NOMO-1 treated with dmso at 0.1 percent for 144 hours (cell line): ENCODE results near the gene C20orf173.
"Not testable (repeated sequence)": the region's sequence is repeated elsewhere in the genome, so short reads cannot be mapped to it uniquely, and the experiment has no call there.

ENCODE experiments used
- DNase-seq: peaks from one replicate; lab custom pipeline; 2025; ENCODE audit not compliant: unreplicated experiment; lab: John Stamatoyannopoulos, UW

Gene C20orf173, protein sequence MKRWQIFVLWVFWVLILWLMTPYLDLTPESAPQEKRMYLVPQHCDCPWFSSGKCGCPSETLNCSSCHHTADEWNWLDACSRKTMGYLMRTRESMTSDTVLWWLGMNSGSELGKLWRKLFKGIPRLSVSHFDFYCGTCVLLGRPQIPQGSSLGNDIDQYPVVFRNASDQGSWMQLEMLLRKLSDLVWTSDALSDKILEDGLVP

DNA sequence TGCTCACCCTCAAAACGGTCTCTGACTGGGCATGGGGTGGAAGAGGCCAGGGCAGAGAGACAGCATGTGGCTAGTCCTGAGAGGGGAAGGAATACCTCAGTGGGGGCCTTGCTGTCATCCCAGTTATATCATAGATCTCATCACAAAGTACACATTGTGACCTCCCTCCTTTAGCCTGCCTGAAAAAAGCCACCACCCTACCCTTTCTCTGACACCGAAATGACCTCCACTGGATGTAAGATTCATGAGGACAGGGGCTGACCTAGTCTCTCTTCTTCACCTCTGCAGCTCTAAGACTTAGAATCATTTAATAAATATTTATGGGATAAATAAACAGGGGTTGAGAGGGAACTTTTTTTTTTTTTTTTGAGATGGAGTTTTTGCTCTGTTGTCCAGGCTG is at the start of gene C20orf173:
Gene C20orf173, minus strand, starts transcription at position 101 of the 400 bp plus-strand sequence. CDS start 279 bp downstream, outside the sequence.
- no peak for DNase-seq

DNA sequence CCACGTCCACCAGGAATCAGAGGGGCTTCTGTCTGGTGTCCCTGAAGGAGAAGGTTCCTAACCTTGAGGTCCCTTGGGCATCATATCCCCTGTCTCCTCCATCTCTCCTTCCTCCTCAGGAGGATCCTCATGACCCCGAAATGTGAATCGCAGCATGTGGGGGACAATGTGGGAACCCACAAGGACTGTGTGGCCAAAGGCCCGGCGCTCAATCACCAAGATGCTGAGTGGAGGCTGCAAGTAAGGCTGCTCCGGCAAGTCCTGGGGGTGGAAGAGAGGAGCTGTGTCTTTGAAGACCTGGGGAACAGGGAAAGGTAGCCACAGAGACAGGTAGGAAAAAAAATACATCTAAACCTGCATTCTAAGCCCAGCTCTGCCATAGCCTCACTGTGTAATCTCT is 49.7 kb upstream of the C20orf173 start:
- no peak for DNase-seq

DNA sequence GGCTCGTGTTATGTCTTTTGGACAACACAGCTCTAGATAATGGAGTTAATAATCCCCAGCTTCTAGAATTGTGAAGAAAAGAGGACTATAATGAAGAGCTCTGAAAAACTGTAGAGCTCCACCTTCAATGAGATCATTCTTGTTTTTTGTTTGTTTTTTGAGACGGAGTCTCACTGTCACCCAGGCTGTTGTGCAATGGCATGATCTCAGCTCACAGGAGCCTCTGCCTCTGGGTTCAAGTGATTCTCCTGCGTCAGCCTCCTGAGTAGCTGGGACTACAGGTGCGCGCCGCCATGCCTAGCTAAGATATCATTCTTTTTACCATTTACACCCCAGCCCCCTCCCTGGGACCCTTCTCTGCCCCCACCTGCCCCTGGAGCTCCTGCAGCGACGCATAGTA is 49.0 kb upstream of the C20orf173 start:
- DNase-seq = no peak

DNA sequence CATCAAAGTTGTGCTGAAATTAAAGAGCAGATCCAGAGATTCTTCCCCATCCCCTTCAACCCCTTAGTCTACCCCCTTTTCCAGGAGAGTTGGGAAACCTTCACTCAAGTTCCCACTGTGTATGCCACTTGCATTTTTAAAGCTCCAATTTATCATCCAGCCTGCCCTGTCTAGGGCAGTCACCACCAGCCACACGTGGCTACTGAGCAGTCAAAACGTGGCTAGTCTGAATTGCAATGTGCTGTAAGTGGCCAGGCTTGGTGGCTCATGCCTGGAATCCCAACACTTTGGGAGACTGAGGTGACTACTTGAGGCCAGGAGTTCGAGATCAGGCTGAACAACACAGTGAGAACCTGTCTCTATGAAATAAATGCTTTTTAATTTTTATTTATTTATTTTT is 47.4 kb upstream of the C20orf173 start:
- DNase-seq = no peak

DNA sequence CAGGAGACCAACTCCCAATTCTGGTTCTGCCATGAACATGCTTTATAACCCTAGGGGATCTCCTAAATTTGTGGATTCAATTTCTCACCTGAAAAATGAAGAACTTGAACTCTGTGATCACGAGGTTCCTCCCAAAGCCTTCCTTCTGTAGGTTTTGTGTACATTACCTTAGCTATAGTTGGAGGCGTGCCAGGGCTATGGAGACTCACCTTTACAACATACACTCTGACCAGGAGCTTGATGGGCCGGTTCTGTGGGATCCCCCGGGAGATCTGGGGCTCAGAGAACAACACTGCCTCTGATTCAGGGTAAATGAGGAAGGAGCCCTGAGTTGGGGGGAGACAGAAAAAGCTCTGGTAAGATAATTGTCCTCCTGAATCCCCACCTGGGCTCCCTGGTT is 46.5 kb upstream of the C20orf173 start:
- DNase-seq = no peak

DNA sequence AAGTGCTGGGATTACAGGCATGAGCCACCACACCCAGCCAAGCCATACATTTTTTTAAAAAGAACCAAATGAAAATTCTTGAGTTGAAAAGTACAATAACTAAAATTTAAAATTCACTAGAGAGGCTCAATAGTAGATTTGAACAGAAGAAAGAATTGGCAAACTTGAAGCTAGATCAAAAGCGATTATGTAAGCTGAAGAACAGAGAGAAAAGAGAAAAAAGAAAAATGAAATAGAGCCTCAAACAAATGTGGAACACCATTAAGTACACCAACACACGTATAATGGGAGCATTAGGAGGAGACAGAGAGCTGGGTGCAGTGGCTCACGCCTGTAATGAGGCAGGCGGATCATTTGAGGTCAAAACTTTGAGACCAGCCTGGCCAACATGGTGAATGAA is 43.4 kb upstream of the C20orf173 start:
- no peak for DNase-seq

DNA sequence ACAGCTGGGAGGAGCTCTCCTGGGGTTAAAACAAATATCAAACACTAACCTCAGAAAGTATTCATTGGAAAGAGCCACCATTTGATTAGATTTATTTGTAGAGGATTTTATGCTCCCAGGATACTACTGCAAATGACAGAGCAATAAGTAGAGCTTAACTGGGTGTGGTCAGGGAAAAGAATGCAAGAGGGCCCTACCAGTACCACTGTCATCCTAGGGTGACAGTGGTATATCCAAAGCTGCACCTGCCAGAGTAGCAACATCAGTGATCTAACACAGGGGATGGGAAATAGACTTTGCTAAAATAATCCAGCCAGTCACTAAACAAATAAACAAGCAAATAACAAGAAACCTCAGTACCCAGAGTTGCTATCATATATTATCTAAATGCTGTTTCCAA is 42.1 kb upstream of the C20orf173 start:
- DNase-seq = no peak

DNA sequence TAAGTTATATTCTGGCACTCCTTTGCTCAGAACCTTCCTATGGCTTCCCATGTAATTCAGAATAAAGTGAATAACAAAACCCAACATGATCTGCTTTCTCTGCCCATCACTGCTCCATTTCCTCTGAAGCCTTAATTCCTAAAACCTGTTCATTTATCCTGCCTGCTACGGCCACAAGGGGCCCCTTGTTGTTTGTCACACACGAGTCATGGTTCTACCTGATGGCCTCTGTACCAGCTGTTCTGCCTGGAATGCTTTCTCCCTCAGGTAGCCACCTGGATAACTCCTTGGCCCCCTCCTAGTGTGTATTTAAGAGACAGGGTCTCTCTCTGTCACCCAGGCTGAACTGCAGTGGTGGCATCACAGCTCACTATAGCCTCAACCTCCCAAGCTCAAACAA is 39.2 kb upstream of the C20orf173 start:
- no peak for DNase-seq

DNA sequence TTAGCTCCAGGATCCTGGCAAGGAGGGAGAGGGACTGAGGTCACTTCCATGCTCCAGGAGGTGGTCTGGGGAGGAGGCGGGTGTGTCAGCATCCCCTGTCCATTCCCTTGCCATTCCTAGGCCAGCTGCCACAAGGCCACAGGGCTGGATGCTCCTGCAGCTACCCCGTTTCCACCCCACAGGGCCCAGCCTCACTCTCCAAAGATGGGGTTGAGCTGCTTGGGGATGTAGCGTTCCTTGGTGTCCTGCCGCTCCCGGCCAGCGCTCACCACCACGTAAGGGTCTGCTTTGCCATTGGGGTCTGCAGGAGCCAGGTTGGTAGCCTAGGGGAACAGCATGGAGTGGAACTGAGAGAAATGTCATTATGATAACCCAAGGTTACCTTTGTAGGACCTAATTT is 35.5 kb upstream of the C20orf173 start:
- DNase-seq = no peak

DNA sequence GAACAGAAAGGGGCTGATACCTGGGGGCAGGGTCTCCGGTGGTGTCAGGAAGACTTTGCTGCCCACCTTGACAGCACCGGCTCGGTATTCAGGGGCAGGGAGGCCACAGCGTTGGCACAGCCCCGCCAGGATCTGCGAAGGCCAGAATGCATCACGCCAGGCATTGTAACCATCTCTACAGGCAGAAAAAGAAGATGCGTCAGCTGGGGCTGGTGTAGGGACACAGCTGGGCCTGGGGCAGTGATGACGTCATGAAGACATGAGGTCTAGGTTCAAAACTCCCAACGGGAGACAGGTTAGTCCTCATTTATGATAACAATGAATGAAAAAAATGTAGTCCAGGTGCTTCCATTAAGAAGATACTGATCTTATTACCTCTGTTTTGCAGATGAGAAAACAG is 34.4 kb upstream of the C20orf173 start:
- DNase-seq = no peak

DNA sequence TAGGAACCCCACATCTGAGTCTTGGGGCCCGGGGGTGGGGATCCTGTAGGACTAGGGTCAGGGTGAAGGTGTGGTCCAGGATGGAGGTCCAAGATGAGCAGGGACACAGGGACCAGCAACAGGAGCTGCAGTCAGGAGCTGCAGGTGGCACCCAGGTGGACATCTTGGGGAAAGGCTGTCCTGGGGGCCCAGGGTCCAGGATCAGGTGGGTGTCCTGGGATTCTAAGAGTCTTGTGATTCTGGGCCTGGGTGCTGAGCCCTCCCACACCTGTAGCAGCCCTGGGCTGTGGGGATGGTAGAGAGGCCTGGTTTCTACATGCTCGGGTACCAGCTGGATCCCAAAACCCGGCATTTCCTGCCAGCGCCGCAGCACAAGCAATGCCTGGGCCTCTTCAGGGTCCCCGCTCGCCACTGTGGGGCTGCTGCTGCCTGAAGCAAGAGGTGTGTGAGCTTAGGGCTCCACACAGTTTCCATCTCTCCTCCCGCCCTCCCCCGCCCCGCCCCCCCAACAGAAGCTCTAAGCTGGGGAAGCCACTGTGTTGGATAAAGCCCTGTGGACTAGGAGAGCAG is 33.2 kb upstream of the C20orf173 start:
- DNase-seq = no peak

DNA sequence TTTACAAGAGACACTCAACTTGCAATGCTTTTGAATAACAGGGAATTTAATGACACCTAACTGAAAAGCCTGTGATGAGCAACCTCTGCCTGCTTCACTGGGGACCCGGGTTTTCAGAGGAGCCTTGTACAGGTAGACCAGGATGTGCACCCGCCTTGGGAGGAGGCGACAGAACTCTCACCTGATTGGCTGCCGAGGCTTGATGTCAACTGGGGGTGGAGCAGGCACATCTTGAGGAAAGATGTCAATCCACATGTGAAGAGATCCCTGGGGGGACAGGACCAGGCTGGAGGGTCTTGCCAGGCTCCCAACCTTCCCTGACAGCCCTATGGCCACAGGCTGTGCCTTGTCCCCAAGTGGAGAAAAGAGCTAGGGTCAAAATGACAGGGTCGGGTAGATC is 32.2 kb upstream of the C20orf173 start:
- DNase-seq = no peak

DNA sequence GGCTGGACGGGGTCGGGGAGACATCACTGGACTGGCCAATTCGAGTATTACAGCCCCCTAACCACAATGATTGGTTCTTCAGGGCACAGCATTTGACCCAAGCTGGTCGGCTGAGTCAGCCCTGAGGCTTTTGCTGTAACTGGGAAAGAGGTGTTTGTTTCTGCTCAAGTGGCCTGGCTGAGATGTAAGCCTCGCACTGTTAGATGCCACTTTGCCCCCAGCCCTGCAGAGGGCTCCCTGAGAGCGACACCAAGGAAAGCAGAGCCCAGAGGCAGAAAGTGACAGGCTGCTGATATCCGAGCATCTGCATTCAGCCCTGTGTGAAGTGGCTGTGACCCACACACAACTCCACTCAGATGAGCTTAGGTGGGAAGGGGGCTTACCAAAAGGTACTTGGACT is 31.8 kb upstream of the C20orf173 start:
- DNase-seq = no peak

DNA sequence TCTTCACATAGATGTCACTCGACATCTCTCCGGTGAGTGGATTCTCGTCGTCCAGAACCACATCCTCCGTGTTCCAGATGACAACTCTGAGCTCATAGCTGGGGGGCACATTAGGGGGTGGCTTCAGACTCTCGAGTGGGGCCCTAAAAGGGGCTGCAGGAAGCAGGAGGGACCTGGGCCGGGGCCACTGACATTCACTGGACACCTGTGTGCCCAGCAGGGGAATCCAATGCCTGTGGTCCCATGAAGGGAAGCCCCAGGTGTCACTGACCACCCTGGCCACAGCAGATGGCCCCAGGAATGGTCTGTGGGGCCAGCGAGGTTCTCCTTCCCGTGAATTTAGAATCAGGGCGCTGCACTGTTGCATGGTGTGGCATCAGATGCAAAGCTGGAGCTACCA is 31.1 kb upstream of the C20orf173 start:
- DNase-seq = no peak

DNA sequence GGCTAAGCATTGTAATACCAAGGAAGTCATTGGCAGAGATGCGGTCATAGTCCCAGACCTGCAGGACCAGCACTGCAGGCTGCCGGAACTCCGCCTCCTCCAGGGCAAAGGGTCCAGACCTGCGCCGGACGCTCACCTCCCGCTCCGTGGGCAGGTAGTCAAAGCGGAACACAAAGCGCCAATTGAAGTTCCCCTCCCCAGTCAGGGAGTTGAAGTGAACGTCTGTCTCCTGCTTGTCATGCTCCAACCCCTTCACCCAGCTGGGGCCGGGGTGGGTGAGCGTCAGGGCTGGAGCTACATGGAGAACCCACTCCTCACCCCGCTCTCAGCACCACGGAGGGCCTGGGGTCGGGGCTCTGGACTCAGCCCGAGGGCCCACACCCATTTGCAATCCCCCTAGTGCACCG is 30.7 kb upstream of the C20orf173 start:
- DNase-seq = no peak

DNA sequence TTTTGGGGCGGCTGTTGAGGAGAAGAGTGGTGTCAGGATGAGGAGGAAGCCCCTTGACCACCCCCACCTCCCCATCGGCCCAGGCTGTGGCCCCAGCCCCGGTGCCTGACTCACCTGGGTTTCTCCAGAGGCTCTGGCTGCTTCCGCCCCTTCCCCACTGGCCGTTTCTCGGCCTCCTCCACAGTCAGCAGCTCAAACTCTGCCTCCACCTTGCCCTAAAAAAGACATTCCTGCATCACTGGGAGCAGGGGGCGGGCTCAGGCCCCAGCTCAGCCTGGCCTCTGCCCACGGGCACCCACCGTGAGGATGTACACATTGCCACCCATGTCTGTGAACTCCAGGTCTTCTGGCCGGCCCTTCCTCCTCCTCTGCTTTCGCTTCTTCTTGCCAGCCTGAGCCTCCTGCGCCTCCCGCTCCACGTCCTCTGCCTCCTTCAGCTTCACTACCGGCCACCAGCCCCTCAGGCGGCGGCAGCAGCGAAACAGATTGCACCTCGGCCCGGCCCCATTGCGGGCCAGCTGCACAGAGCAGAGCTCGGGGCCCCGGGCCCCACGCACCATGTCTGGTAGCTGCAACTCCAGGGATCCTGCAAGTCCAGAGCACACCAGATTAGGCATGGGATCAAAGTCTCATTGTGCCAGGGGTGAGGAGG is 29.7 kb upstream of the C20orf173 start:
- no peak for DNase-seq

DNA sequence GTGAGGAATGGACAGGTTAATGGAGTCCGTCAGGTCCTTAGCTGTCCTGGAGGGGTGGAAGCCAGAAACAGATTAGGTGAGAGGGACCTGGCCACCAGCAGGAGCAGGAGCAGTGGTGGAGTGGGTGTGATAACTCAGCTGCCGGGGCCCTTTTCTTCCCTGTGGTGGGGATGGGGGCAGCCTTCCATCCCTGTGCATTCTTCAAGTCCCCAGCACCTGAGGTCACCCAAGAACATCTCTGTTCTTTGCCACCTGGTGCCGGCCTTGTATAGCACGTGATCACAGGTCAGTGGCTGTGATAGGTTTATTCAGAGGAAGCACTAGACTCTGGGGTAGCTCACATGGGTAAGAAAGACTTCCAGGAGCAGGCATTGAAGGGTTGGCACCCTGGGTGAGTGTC is 29.0 kb upstream of the C20orf173 start:
- no peak for DNase-seq

DNA sequence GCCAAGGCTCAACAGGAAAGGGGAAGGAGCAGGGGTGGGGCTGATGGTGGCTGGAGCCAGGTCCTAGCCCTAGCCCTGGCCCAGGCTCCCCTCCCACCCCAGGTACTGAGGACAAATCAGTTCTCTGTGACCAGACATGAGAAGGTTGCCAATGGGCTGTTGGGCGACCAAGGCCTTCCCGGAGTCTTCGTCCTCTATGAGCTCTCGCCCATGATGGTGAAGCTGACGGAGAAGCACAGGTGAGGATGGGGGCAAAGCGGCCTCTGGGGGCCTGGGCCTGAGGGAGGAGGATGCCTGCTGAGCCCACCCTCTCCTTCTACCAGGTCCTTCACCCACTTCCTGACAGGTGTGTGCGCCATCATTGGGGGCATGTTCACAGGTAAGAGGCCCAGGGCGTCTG is 27.4 kb upstream of the C20orf173 start:
- no peak for DNase-seq

DNA sequence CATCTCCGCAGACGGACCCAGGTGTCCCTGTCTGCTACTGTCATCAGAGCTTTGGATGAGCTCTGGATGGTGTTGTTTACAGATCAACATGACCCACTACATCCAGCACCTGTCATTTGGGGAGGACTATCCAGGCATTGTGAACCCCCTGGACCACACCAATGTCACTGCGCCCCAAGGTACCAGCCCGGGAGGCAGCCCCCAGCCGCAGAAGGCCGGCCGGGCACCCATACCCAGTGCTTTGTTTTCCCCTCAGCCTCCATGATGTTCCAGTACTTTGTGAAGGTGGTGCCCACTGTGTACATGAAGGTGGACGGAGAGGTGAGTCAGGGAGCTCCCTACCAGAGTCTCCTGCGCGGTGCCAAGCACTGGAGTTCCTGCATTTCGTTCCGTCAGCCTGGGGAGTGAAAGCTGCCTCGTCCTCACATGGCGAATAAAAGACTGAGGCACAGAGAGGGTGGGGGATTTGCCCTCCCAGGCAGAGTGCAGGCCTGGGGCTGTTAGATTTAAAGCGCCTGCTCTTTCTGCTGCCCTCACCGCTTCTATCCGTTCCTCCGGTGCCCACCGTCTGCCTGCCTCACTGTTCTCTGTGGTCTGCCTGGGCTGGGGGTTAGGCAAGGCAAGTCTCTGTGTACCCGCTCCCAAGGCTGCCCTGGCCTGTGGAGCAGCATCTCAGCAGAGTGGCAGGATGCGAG is 26.6 kb upstream of the C20orf173 start:
- no peak for DNase-seq

DNA sequence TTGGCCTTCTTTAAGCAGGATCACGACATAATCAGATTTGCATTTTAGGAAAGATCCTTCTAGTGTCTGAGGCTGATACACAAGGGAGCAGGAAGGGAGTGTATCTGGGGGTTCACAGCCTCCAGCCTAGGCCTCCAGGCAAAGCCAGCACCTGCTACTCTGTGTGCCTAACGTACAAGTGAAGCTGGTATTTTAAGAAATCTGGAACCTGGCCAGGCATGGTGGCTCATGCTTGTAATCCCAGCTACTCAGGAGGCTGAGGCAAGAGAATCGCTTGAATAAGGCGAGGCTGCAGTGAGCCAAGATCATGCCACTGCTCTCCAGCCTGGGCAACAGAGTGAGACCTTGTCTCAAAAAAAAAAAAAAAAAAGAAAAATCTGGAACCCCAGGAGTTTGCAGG is 26.0 kb upstream of the C20orf173 start:
- not testable (repeated sequence) for DNase-seq

DNA sequence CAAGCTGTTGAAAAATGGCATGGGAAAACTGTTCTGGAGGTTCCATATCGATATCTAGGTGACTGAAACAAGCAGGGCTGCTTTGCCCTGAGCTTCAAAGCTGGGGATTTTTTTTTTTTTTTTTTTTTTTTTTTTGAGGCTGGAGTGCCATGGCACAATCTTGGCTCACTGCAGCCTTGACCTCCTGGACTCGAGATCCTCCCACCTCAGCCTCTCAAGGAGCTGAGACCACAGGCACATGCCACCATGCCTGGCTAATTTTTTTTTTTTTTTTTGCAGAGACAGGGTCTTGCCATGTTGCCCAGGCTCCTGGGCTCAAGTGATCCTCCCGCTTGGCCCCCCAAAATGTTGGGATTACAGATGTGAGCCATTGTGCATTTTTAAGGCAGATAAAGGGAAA is 23.5 kb upstream of the C20orf173 start:
- no peak for DNase-seq

DNA sequence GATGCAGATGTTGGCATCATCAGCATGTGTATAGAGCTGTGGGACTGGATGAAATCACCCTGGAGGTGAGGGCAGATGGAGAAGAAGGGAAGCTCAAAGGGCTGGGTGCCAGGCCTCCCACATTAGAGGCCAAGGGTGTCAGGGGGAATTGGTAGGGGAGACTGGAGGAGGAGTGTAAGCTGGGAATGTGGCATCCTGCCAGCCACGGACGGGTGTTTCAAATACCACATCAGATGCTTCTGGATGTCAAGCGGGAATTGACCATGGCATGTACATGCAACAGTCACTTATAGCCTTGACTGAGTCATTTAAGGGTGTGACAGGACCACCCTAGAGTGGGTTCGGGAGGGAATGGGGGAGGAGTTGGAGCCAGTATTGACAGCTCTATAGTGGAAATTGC is 22.1 kb upstream of the C20orf173 start:
- no peak for DNase-seq
